ENCODE measurements around the gene C15orf39.

C15orf39 gene

GRCh38 chr15:75170203-75170602 is 31.5 kb upstream of the C15orf39 start:
- no peak overlapping the region for H3K4me3 ChIP-seq (ENCODE audit: low read depth, low read length)
- TF ChIP-seq ZFP41 (tag by site-specific recombination; IDR thresholded peaks at IDR 0.05; ENCODE audit: borderline replicate concordance) (no peak), ZNF202 (tag by site-specific recombination; IDR thresholded peaks at IDR 0.05; ENCODE audit: borderline replicate concordance) (no peak), SETDB1 (IDR thresholded peaks at IDR 0.05; ENCODE audit: insufficient read length, low read length) (no peak), ZSCAN16 (tag by site-specific recombination; IDR thresholded peaks at IDR 0.05) (no peak)
- no peaks in the 10 kb centered on the region for H3K4me1 ChIP-seq (ENCODE audit: control insufficient read depth, insufficient read depth, low read length)
- POLR2A ChIA-PET, result no interaction called here
- no peaks in the 10 kb centered on the region for H3K9me3 ChIP-seq (ENCODE audit: control insufficient read depth, insufficient read depth, low read depth, low read length)
- no peaks in the 10 kb centered on the region for H3K36me3 ChIP-seq (ENCODE audit: control insufficient read depth in 2 of 2, insufficient read depth in 1 of 2, low read length in 2 of 2)
- CTCF ChIA-PET, result interaction anchor here (0.6 kb wide), 1 partner anchor 11 kb away, joined by 3 read pairs; no protein-coding TSS in a partner anchor
- no peak overlapping the region for H3K27ac ChIP-seq (ENCODE audit: extremely low read depth, low read depth, low read length)

DNA sequence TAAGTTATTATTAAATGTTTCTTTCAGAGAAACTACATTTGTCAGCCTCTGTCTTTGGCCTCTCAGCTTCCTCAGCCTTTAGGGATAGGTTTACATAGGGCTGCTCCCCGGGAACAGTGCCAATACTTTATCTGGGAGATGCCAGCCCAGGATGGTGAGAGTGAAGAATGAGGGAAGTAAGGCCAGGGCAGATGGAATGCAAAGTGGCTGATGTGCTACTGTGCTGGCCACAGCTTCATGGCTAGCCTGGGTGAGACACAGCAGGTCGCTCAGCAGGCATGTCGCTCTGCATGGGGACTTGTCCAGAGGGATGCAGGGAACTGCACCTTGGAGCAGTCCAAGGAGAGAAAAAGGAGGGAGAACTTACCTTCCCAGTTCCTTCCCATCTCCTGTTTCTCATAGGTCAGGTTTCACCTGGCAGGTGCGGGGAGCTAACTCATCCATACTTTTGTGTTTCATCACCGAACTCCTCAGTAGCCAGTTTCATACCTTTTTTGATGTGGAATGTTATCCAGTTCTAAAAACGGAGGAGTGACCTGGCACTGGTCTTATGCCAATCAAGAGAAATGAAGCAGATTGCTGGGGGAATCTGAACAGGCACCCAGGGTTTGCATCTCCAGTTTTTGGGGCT is 30.9 kb upstream of the C15orf39 start:
- Histone ChIP-seq H3K4me3 (ENCODE audit: low read depth, low read length) (no peak overlapping the region), H3K27ac (ENCODE audit: extremely low read depth, low read depth, low read length) (no peak overlapping the region), H3K4me1 (ENCODE audit: control insufficient read depth, insufficient read depth, low read length) (no peaks in the 10 kb centered on the region), H3K9me3 (ENCODE audit: control insufficient read depth, insufficient read depth, low read depth, low read length) (no peaks in the 10 kb centered on the region), H3K36me3 (ENCODE audit: control insufficient read depth in 2 of 2, insufficient read depth in 1 of 2, low read length in 2 of 2) (no peaks in the 10 kb centered on the region)
- peak; percentile 76 for TF ChIP-seq ZIC2 (tag by site-specific recombination; IDR thresholded peaks at IDR 0.05)
- peak; percentile 43; the same call in 1 of the 2 replicates for TF ChIP-seq ZBTB48 (tag by site-specific recombination; IDR thresholded peaks at IDR 0.05)
- TF ChIP-seq KLF17 (tag by site-specific recombination; IDR thresholded peaks at IDR 0.05), result no peak
- no peak for TF ChIP-seq ZNF174 (tag by site-specific recombination; IDR thresholded peaks at IDR 0.05)
- CTCF ChIA-PET, result no interaction called here
- POLR2A ChIA-PET, result no interaction called here

- Histone ChIP-seq H3K9me3 (ENCODE audit: control insufficient read depth, insufficient read depth, low read depth, low read length) (no peaks in the 10 kb centered on the region), H3K36me3 (ENCODE audit: control insufficient read depth in 2 of 2, insufficient read depth in 1 of 2, low read length in 2 of 2) (no peaks in the 10 kb centered on the region), H3K4me1 (ENCODE audit: control insufficient read depth, insufficient read depth, low read length) (no peaks in the 10 kb centered on the region), H3K4me3 (ENCODE audit: low read depth, low read length) (no peak overlapping the region), H3K27ac (ENCODE audit: extremely low read depth, low read depth, low read length) (no peak overlapping the region)
- ChIA-PET POLR2A (no interaction called here), CTCF (no interaction called here)
- no peak for TF ChIP-seq FEZF1 (tag by site-specific recombination; IDR thresholded peaks at IDR 0.05)
- no peak for TF ChIP-seq MZF1 (tag by site-specific recombination; IDR thresholded peaks at IDR 0.05; ENCODE audit: borderline replicate concordance)
- no peak for TF ChIP-seq ZNF175 (tag by site-specific recombination; IDR thresholded peaks at IDR 0.05)
- TF ChIP-seq, protein P1, sequence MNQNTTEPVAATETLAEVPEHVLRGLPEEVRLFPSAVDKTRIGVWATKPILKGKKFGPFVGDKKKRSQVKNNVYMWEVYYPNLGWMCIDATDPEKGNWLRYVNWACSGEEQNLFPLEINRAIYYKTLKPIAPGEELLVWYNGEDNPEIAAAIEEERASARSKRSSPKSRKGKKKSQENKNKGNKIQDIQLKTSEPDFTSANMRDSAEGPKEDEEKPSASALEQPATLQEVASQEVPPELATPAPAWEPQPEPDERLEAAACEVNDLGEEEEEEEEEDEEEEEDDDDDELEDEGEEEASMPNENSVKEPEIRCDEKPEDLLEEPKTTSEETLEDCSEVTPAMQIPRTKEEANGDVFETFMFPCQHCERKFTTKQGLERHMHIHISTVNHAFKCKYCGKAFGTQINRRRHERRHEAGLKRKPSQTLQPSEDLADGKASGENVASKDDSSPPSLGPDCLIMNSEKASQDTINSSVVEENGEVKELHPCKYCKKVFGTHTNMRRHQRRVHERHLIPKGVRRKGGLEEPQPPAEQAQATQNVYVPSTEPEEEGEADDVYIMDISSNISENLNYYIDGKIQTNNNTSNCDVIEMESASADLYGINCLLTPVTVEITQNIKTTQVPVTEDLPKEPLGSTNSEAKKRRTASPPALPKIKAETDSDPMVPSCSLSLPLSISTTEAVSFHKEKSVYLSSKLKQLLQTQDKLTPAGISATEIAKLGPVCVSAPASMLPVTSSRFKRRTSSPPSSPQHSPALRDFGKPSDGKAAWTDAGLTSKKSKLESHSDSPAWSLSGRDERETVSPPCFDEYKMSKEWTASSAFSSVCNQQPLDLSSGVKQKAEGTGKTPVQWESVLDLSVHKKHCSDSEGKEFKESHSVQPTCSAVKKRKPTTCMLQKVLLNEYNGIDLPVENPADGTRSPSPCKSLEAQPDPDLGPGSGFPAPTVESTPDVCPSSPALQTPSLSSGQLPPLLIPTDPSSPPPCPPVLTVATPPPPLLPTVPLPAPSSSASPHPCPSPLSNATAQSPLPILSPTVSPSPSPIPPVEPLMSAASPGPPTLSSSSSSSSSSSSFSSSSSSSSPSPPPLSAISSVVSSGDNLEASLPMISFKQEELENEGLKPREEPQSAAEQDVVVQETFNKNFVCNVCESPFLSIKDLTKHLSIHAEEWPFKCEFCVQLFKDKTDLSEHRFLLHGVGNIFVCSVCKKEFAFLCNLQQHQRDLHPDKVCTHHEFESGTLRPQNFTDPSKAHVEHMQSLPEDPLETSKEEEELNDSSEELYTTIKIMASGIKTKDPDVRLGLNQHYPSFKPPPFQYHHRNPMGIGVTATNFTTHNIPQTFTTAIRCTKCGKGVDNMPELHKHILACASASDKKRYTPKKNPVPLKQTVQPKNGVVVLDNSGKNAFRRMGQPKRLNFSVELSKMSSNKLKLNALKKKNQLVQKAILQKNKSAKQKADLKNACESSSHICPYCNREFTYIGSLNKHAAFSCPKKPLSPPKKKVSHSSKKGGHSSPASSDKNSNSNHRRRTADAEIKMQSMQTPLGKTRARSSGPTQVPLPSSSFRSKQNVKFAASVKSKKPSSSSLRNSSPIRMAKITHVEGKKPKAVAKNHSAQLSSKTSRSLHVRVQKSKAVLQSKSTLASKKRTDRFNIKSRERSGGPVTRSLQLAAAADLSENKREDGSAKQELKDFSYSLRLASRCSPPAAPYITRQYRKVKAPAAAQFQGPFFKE (tag by site-specific recombination; IDR thresholded peaks at IDR 0.05; ENCODE audit: borderline replicate concordance), result no peak
- TF ChIP-seq, protein P2, sequence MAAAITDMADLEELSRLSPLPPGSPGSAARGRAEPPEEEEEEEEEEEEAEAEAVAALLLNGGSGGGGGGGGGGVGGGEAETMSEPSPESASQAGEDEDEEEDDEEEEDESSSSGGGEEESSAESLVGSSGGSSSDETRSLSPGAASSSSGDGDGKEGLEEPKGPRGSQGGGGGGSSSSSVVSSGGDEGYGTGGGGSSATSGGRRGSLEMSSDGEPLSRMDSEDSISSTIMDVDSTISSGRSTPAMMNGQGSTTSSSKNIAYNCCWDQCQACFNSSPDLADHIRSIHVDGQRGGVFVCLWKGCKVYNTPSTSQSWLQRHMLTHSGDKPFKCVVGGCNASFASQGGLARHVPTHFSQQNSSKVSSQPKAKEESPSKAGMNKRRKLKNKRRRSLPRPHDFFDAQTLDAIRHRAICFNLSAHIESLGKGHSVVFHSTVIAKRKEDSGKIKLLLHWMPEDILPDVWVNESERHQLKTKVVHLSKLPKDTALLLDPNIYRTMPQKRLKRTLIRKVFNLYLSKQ (tag by site-specific recombination; IDR thresholded peaks at IDR 0.05; ENCODE audit: borderline replicate concordance), result no peak
Measured at GRCh38 chr15:75171408-75171807, 30.3 kb upstream of the C15orf39 start.

All from HEK293 (cell line).